Right lobe of liver (tissue), 4 donors: ENCODE data around the gene TRDMT1.

Experiments
- POLR2A ChIP-seq: fragments of 450-650 bp; IDR thresholded peaks from one replicate; pipeline ENCODE4 v1.6.1; 2017; ENCODE audit warnings: antibody characterized with exemption, mild to moderate bottlenecking
- TF ChIP-seq, protein P1 (sequence below), 4 donors: fragments of 200-600 bp in 3 of 4; fragments of 450-650 bp in 1 of 4; IDR thresholded peaks; one replicate each; pipeline versions ENCODE4 v1.5.1 to v1.8.0; 2016 to 2022; ENCODE audit warnings: antibody characterized with exemption in 4 of 4, mild to moderate bottlenecking in 2 of 4
- donor health status: DM: no; HTN: no; CAD: no.
- donor health status: DM: no; HTN: no; CAD: no.
- donor health status: DM: no; HTN: yes; CAD: no.

- no peak for TF ChIP-seq POLR2A
- TF ChIP-seq, protein P1, sequence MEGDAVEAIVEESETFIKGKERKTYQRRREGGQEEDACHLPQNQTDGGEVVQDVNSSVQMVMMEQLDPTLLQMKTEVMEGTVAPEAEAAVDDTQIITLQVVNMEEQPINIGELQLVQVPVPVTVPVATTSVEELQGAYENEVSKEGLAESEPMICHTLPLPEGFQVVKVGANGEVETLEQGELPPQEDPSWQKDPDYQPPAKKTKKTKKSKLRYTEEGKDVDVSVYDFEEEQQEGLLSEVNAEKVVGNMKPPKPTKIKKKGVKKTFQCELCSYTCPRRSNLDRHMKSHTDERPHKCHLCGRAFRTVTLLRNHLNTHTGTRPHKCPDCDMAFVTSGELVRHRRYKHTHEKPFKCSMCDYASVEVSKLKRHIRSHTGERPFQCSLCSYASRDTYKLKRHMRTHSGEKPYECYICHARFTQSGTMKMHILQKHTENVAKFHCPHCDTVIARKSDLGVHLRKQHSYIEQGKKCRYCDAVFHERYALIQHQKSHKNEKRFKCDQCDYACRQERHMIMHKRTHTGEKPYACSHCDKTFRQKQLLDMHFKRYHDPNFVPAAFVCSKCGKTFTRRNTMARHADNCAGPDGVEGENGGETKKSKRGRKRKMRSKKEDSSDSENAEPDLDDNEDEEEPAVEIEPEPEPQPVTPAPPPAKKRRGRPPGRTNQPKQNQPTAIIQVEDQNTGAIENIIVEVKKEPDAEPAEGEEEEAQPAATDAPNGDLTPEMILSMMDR (IDR thresholded peaks at IDR 0.05) = no peak
Observed at GRCh38 chr10:17128261-17128660, 73.2 kb downstream of the TRDMT1 start.
